Stimulated activated CD4-positive, alpha-beta T cell treated with anti-CD3 and anti-CD28 coated beads, Interleukin-2, amount 100 ng/mL, for 24 hours (primary cell): Measurements from ENCODE around the gene CYP3A7.
"Not testable (repeated sequence)": the region's sequence is repeated elsewhere in the genome, so short reads cannot be mapped to it uniquely, and the experiment has no call there.

Experiments
- DNase-seq, 2 donors: peaks; one replicate each; pipeline ENCODE4 v3.0.0-alpha.2; 2020

The CYP3A7 gene

DNA sequence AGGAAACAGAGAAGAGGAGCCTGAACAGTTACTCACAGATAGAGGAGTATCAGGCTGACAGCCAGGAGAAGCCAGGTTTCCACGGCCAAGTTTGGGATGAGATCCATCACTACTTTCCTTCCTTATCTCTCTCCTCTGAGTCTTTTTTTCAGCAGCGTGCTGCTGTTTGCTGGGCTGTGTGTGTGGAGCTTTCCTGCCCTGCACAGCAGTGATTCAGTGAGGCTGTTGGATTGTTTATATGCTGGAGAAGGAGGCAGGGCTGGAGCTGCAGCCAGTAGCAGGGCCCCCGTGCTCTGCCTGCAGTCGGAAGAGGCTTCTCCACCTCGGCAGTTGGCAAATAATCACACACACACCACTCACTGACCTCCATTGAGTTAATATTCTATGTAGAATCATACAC lies at the start of gene CYP3A7:
TSS of gene CYP3A7 (minus strand) at position 210 of the 400 bp plus-strand sequence. CDS start at position 107, 103 bp downstream.
- no peak for DNase-seq

DNA sequence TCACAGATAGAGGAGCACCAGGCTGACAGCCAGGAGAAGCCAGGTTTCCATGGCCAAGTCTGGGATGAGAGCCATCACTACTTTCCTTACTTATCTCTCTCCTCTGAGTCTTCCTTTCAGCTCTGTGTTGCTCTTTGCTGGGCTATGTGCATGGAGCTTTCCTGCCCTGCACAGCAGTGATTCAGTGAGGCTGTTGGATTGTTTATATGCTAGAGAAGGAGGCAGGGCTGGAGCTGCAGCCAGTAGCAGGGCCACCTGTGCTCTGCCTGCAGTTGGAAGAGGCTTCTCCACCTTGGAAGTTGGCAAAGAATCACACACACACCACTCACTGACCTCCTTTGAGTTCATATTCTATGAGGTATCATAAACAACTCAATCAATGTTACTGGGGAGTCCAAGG lies 49.0 kb upstream of the CYP3A7 start, which contains the start of gene CYP3A4:
TSS of gene CYP3A4 (minus strand) at position 178 of the 400 bp plus-strand sequence. CDS start at position 75, 103 bp downstream.
- DNase-seq, result no peak

DNA sequence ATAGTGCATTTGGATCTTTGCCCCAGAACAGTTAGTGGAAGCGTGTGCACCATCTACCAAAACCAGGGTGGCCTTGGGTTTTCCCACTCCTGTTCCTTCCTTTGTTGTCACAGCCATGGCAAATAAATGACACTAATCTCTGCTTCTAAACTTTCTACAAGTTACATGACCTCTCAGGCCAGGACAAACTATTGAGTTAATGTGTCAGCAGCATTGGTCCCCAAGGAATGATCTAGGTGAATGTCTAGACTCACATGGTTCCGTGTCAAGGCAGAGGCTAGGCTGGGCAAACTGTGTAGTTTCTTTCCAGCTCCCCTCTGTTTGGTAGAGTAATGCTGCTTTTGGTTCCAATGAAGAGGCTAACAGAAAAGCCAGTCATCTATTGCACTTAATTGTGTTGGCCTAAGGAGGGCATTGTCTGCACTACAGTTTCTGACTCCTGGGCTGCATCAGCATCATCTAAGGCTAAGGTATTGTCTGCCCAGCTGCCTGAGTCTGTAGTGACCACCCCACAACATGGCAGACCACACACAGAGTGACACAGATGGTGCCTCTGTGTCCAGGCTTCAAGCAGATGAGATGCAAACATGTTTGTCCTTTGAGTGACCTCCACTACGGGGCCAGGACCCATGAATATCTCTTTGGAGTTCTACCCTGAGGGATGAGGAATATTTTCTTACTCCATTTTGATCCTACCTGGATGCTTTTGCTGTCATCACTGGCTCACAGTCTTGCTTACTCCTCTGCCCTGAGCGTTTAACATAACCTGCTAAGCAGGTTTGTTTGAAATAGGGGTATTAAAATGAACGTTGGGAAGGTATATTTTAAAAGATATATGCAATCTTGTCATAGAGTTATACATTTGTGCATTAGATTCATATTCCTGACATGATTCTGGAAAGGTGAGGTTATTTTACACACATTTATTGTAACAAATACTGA lies 47.3 kb upstream of the CYP3A7 start:
- DNase-seq, result no peak

GRCh38 chr7:99780588-99780987 lies 45.6 kb upstream of the CYP3A7 start:
- DNase-seq, result no peak

DNA sequence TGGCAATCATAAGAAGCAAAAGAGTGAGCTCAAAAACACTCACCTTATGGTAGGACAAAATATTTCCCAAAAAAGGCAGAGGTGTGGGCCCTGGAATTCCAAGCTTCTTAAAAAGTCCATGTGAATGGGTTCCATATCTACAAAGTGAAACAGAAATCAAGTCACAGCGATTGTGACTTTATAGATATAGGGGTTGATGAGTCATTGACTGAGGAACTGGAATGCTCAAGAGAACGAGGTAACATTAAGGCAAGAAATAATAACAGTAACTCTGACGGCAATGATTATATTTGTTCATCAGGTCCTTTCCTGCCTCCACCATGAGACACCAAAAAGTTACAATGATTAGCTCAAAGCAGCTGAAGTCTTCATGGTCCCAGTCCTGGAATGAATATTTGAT lies 45.0 kb upstream of the CYP3A7 start:
- DNase-seq, result no peak

GRCh38 chr7:99778880-99779279 lies 43.9 kb upstream of the CYP3A7 start:
- no peak for DNase-seq

GRCh38 chr7:99773395-99773794 lies 38.4 kb upstream of the CYP3A7 start:
- not testable (repeated sequence) for DNase-seq

DNA sequence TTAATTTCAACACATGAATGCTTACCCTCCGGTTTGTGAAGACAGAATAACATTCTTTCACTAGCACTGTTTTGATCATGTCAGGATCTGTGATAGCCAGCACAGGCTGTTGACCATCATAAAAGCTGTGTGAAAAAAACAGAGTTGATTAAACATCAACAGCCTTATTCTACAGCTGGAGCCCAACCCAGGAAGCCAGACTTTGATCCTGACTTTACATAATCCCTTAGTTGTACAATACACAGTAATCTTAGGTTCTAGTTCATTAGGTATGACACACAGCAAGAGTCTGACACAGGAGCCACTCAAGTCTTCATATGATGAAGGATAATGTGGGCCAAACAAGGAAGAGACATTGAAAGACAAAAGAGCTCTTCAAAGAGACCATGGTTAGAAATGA lies 37.6 kb upstream of the CYP3A7 start:
- no peak for DNase-seq

- DNase-seq, result not testable (repeated sequence)
These were observed 34.5 kb upstream of the CYP3A7 start for GRCh38 chr7:99769494-99769893.

GRCh38 chr7:99768471-99768870 lies 33.5 kb upstream of the CYP3A7 start:
- DNase-seq, result no peak

- no peak for DNase-seq
These were observed 32.7 kb upstream of the CYP3A7 start for GRCh38 chr7:99767662-99768061.

- no peak for DNase-seq
These were observed 31.6 kb upstream of the CYP3A7 start for GRCh38 chr7:99766484-99767099.

GRCh38 chr7:99764478-99764877 lies 29.5 kb upstream of the CYP3A7 start:
- no peak for DNase-seq

DNA sequence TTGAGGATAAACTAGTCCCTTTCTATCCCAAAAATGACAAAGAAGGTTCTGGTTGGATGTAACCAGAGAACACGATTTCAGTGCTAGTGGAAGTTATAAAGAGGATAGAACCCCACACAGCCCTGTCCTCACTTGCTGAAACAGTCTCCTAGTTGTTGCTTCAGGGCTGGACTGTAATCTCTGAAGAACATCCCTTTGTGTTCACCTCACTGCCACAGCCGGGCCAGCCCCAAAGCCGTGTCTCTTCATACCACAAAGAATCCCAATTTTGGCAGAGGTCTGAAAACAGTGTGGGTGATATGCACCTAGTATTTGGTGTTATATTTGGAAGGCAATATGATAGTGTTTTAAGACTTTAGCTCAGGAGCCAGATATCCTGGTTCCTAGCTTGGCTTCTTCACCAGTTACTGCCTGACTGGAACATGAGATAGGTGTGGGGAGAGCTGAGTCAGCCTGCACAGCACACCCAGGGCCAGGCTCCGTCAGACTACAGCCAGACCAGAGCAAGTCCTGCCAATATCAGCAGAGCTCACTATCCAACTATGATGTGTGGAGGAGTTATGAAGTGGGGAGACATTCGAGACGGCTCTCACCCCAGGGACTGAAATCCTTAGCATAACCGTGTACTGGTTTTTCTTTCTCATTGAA lies 27.8 kb upstream of the CYP3A7 start:
- no peak for DNase-seq

GRCh38 chr7:99755085-99755484 lies 20.1 kb upstream of the CYP3A7 start:
- no peak for DNase-seq

- no peak for DNase-seq
These were observed 17.4 kb upstream of the CYP3A7 start for GRCh38 chr7:99752356-99752755.

DNA sequence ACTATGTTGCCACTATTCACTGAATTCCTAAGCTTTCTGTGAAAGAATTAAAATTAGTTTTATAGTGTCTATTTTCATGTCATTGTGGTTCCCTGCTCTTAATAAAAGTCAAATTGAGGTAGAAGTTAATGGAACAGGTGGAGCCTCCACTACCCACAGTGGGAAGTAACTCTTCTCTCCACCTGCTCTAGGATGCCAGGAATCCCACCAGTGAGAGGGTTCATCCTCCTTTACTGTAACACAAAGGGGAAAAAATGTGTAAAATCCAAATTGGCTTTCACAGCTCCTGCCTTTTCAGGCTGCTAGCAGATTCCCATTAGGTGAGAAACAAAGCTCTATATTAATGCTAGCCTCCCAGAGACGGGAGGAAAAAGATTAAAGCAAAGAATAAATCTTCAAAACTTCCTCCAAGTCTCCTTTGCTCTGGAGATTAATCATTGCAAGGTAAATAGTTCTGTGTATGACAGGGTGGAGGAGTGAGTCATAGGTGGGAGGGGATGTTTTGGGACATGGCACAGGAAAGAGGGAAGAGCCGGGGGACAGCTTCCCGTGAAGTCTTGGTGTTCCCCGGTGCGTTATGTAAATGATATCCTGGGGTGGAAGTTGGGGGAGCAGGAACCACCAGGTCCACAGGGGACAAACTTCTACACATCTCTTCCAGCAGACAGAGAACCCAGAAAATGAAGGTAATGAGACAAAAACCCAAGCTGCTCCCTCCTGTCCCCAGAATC lies 16.5 kb upstream of the CYP3A7 start:
- not testable (repeated sequence) for DNase-seq

GRCh38 chr7:99748846-99749579 lies 14.0 kb upstream of the CYP3A7 start:
- DNase-seq, result no peak

DNA sequence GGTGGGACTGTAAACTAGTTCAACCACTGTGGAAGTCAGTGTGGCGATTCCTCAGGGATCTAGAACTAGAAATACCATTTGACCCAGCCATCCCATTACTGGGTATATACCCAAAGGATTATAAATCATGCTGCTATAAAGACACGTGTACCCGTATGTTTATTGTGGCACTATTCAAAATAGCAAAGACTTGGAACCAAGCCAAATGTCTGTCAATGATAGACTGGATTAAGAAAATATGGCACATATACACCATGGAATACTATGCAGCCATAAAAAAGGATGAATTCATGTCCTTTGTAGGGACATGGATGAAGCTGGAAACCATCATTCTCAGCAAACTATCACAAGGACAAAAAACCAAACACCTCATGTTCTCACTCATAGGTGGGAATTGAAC lies 11.9 kb upstream of the CYP3A7 start:
- not testable (repeated sequence) for DNase-seq

GRCh38 chr7:99745395-99745794 lies 10.4 kb upstream of the CYP3A7 start:
- not testable (repeated sequence) for DNase-seq

DNA sequence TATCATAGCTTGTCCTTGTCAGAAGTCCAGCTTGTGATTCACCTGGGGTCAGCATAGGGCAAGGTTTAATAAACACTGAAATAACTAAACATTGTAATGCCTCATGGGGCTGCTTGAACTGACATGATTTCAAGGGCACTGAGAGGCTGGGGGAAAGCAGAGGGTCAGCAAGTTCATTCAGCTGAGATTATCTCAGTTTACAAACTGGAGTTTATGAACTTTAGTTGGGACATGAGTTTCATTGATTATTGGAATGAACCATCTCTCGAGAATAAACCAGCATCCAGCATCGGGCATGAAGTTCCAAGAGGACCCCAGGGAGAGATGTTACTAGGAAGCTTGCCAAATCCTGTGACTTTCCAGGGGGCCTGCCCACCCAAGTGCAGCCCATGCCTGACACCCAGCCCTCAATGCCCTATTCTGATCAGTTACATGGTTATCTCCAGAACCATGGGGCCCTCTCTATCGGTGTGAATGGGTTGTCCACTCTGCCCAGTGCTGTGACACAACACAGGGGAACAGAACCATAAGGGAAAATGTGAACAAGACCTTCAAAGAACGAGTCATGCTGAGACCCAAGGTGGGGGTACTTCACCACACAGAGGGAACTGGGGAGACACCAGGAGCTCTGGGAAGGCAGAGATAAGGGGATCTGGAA lies 7.9 kb upstream of the CYP3A7 start:
- DNase-seq, result no peak

GRCh38 chr7:99741441-99741795 lies 6.4 kb upstream of the CYP3A7 start:
- no peak for DNase-seq
